Adrenal gland (tissue), 12 donors: ENCODE measurements around the gene LRRC1. TPM values are rescaled to one million over a fixed set of nuclear protein-coding genes. Genes with fewer than 3 reads are reported as not detected.

Experiments
- DNase-seq, 7 donors: peaks; one replicate each; pipeline ENCODE4 v3.0.0-alpha.2; 2019 to 2020
- H3K27ac ChIP-seq, 5 donors: fragments of 200-600 bp; sonication (generic) in 4 of 5; 1 replicate in 3 of 5; 2 replicates in 2 of 5; pipeline versions ENCODE4 v1.5.1 to v1.8.0; 2016 to 2020; ENCODE audit warnings: mild to moderate bottlenecking in 1 of 5
- H3K27me3 ChIP-seq: fragments of 200-600 bp; 2 replicates; pipeline ENCODE4 v1.8.0; 2021
- H3K36me3 ChIP-seq, 2 donors: fragments of 200-600 bp; replicated peaks in 1 of 2; 1 replicate in 1 of 2; 2 replicates in 1 of 2; pipeline versions ENCODE4 v1.5.1 to v1.8.0; 2018 to 2022
- H3K4me1 ChIP-seq, 2 donors: fragments of 200-600 bp; replicated peaks in 1 of 2; 1 replicate in 1 of 2; 2 replicates in 1 of 2; pipeline versions ENCODE4 v1.5.1 to v1.8.0; 2018 to 2021
- H3K4me3 ChIP-seq, 4 donors: fragments of 200-600 bp; sonication (generic) in 3 of 4; one replicate each; pipeline ENCODE4 v1.5.1; 2016 to 2018
- H3K9me3 ChIP-seq, 3 donors: fragments of 200-600 bp; sonication (generic) in 1 of 3; replicated peaks in 1 of 3; 1 replicate in 2 of 3; 2 replicates in 1 of 3; pipeline versions ENCODE4 v1.5.1 to v1.8.0; 2016 to 2021
- POLR2A ChIP-seq, 2 donors: fragments of 450-650 bp; IDR thresholded peaks; one replicate each; pipeline ENCODE4 v1.6.1; 2017; ENCODE audit warnings: antibody characterized with exemption in 2 of 2, mild to moderate bottlenecking in 2 of 2, moderate library complexity in 1 of 2
- WGBS, 4 donors: extraction: QIAGEN DNeasy Blood & Tissue Kit in 2 of 4; methylation state at CpG; one replicate each; pipeline versions ENCODE4 v1.1.5 to v1.1.7; 2013 to 2017; 5-methylcytosine and 5-hydroxymethylcytosine counted together
- intact Hi-C, 2 donors: fragments of 100-400 bp; cut with DNase I; formaldehyde crosslinking; loops; one replicate each; pipeline versions ENCODE4 v1.14.1 to v1.15.0; 2022 to 2023
- polyA plus RNA-seq, 3 donors: library from polyadenylated mRNA; stranded (reverse); fragments of 200-250 nt in 2 of 3; fragments of 350-450 nt in 1 of 3; fragmentation: Illumina TruSeq in 1 of 3; extraction: RNeasy Lipid Tissue Mini Kit (QIAGEN cat#74804) in 1 of 3; gene quantifications; one replicate each; pipeline ENCODE4 v1.2.3, GENCODE V29; 2013 to 2014
- total RNA-seq, 9 donors: library from RNA; depleted of rRNA in 4 of 9; stranded (reverse); fragments of >200 nt in 4 of 9; fragments of 120-200 nt in 1 of 9; fragmentation: NEBNext Ultra II Directional in 1 of 9; extraction: Animal tissue kit (Norgen Biotek cat#: 25700) in 1 of 9; gene quantifications; one replicate each; pipeline versions ENCODE4 v1.1.0 to v1.2.4, GENCODE V29; 2013 to 2023
- TF ChIP-seq, protein P1 (sequence below), 6 experiments: fragments of 450-650 bp in 4 of 6; fragments of 200-600 bp in 2 of 6; sonication (generic) in 1 of 6; IDR thresholded peaks; 1 replicate in 5 of 6; 2 replicates in 1 of 6; pipeline versions ENCODE4 v1.5.1 to v1.8.0; 2016 to 2021; ENCODE audit warnings: antibody characterized with exemption in 6 of 6, mild to moderate bottlenecking in 2 of 6, moderate library complexity in 1 of 6
- donor health status: healthy with polysubstance abuse.
- donor health status: Bipolar disorder and iron deficiency.
- donor health status: DM: yes; HTN: yes; CAD: no.
- donor health status: DM: no; HTN: no; CAD: no.
- donor health status: DM: no; HTN: no; CAD: no.
- donor health status: DM: yes; HTN: yes; CAD: no.

Gene LRRC1
- total and polyA plus RNA-seq, 12 donors = 2.1 to 7.8 (median 4.5) TPM

GRCh38 chr6:53854843-53855567 lies 60.2 kb downstream of the LRRC1 start:
- Histone ChIP-seq H3K4me1 (no peaks in the 10 kb centered on the region), H3K27me3 (no peaks in the 10 kb centered on the region), H3K36me3 (no peaks in the 10 kb centered on the region), H3K9me3 (no peaks in the 10 kb centered on the region), H3K27ac (no peak overlapping the region), H3K4me3 (no peak overlapping the region)
- no peak for DNase-seq
- intact Hi-C loops = no loop called here
- 80 to 89% (median 84%) methylated on average over 5 of the region's 5 CpGs for WGBS, 4 donors
- TF ChIP-seq, protein P1, sequence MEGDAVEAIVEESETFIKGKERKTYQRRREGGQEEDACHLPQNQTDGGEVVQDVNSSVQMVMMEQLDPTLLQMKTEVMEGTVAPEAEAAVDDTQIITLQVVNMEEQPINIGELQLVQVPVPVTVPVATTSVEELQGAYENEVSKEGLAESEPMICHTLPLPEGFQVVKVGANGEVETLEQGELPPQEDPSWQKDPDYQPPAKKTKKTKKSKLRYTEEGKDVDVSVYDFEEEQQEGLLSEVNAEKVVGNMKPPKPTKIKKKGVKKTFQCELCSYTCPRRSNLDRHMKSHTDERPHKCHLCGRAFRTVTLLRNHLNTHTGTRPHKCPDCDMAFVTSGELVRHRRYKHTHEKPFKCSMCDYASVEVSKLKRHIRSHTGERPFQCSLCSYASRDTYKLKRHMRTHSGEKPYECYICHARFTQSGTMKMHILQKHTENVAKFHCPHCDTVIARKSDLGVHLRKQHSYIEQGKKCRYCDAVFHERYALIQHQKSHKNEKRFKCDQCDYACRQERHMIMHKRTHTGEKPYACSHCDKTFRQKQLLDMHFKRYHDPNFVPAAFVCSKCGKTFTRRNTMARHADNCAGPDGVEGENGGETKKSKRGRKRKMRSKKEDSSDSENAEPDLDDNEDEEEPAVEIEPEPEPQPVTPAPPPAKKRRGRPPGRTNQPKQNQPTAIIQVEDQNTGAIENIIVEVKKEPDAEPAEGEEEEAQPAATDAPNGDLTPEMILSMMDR (IDR thresholded peaks at IDR 0.05) = no peak
- TF ChIP-seq POLR2A (IDR thresholded peaks at IDR 0.05) = no peak

DNA sequence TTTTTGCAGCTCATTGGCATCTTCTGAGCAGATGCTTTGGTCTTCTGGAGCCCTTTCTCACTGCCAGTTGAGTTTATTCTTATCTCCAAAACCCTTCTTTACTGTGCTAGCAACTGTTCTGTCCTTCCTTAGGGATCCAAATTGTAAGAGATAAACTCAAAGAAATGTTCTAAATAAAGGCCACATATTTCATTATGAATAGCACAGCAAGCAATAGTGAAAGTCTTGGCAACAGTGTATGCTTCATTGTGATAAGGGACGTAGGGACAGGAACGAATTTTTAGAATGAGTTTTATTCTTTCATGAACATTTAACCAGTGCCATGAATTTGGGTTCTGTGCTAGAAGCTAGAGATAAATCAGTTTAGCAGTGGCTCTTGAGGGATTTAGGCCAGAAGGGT lies 61.1 kb downstream of the LRRC1 start:
- no peak for TF ChIP-seq POLR2A (IDR thresholded peaks at IDR 0.05)
- TF ChIP-seq, protein P1 (IDR thresholded peaks at IDR 0.05) = no peak
- no peaks in the 10 kb centered on the region for H3K36me3 ChIP-seq
- DNase-seq = no peak
- no peaks in the 10 kb centered on the region for H3K9me3 ChIP-seq
- intact Hi-C loops = no loop called here
- H3K27ac ChIP-seq = no peak overlapping the region
- 33 to 53% (median 43%) methylated on average over 2 of the region's 2 CpGs for WGBS, 4 donors
- H3K4me3 ChIP-seq = no peak overlapping the region
- H3K27me3 ChIP-seq = no peaks in the 10 kb centered on the region
- H3K4me1 ChIP-seq = no peaks in the 10 kb centered on the region

GRCh38 chr6:53857318-53858094 lies 62.7 kb downstream of the LRRC1 start:
- Histone ChIP-seq H3K4me1 (peaks cover 0 to 2% of the 10 kb centered on the region in 2 donors), H3K4me3 (no peak overlapping the region), H3K27me3 (no peaks in the 10 kb centered on the region), H3K36me3 (no peaks in the 10 kb centered on the region), H3K9me3 (no peaks in the 10 kb centered on the region), H3K27ac (no peak overlapping the region)
- DNase-seq = no peak
- TF ChIP-seq, protein P1 (IDR thresholded peaks at IDR 0.05) = no peak
- TF ChIP-seq POLR2A (IDR thresholded peaks at IDR 0.05) = no peak
- intact Hi-C loops = no loop called here
- WGBS, 4 donors = 64 to 73% (median 69%) methylated on average over 8 of the region's 8 CpGs

GRCh38 chr6:53858196-53858595 lies 63.4 kb downstream of the LRRC1 start:
- no peak overlapping the region for H3K27ac ChIP-seq
- H3K4me3 ChIP-seq = no peak overlapping the region
- H3K36me3 ChIP-seq = no peaks in the 10 kb centered on the region
- peaks cover 0 to 9% of the 10 kb centered on the region in 2 donors for H3K4me1 ChIP-seq
- intact Hi-C loops = no loop called here
- no peak for DNase-seq
- TF ChIP-seq, protein P1 (IDR thresholded peaks at IDR 0.05) = no peak
- TF ChIP-seq POLR2A (IDR thresholded peaks at IDR 0.05) = no peak
- H3K27me3 ChIP-seq = no peaks in the 10 kb centered on the region
- no peaks in the 10 kb centered on the region for H3K9me3 ChIP-seq
